ENCODE data around the gene PIK3R2. TPM values are rescaled to one million over a fixed set of nuclear protein-coding genes. Genes with fewer than 3 reads are reported as not detected.

PIK3R2 gene
- total and polyA plus RNA-seq, 7 donors = 1.8 to 18.0 (median 7.9) TPM

DNA sequence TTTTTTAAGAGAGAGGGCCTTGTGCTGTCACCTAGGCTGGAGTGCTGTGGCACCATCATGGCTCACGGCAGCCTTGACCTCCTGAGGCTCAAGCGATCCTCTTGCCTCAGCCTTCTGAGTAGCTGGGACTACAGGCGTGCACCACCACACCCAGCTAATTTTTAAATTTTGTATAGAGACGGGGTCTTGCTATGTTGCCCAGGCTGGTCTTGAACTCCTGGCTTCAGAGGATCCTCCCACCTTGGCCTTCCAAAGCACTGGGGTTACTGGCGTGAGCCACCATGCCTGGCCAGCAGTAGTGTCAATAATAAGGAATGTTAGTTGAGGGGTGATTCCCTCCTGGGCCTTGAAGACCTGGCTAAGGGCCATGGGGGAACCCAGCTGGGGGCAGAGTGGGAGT, 31.8 kb upstream of the PIK3R2 start:
- H3K4me3 ChIP-seq = no peak overlapping the region
- intact Hi-C loops (cut with DNase I) = no loop called here
- peaks cover 0 to 23% (median 22%) of the 10 kb centered on the region in 4 donors for H3K4me1 ChIP-seq
- 97 to 98% methylated on average over 5 of the region's 5 CpGs for WGBS, 2 donors
- H3K9me3 ChIP-seq = no peaks in the 10 kb centered on the region
- H3K27ac ChIP-seq = no peak overlapping the region
- TF ChIP-seq POLR2A (IDR thresholded peaks at IDR 0.05) = no peak
- no peak for TF ChIP-seq POLR2AphosphoS5 (IDR thresholded peaks at IDR 0.05)
- TF ChIP-seq, protein P1, sequence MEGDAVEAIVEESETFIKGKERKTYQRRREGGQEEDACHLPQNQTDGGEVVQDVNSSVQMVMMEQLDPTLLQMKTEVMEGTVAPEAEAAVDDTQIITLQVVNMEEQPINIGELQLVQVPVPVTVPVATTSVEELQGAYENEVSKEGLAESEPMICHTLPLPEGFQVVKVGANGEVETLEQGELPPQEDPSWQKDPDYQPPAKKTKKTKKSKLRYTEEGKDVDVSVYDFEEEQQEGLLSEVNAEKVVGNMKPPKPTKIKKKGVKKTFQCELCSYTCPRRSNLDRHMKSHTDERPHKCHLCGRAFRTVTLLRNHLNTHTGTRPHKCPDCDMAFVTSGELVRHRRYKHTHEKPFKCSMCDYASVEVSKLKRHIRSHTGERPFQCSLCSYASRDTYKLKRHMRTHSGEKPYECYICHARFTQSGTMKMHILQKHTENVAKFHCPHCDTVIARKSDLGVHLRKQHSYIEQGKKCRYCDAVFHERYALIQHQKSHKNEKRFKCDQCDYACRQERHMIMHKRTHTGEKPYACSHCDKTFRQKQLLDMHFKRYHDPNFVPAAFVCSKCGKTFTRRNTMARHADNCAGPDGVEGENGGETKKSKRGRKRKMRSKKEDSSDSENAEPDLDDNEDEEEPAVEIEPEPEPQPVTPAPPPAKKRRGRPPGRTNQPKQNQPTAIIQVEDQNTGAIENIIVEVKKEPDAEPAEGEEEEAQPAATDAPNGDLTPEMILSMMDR (IDR thresholded peaks at IDR 0.05) = no peak
- TF ChIP-seq EP300 (IDR thresholded peaks at IDR 0.05) = no peak
- DNase-seq = no peak
- H3K27me3 ChIP-seq = no peaks in the 10 kb centered on the region
- H3K36me3 ChIP-seq = peaks cover 0 to 6% (median 0%) of the 10 kb centered on the region in 4 donors

DNA sequence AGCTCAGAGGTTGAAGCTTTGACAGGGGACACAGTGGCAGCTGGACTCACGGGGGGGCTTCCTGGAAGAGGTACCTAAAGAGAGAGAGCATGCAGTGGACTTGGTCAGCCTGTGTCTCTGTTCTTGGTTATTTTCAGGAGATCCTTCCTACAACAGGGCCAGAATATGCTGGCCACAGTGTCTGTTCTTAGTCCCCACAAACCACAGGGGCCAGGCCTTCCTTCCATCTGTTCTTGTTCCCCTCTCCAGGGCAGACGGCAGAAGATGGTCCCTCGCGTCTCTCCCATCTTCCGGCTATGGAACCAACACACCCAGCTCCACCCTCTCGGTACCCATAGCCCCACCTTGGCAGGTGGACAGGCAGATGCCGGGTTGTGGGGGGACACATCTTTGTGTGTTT, 30.5 kb upstream of the PIK3R2 start:
- peaks cover 0 to 6% (median 0%) of the 10 kb centered on the region in 4 donors for H3K36me3 ChIP-seq
- peaks cover 0 to 17% (median 16%) of the 10 kb centered on the region in 4 donors for H3K4me1 ChIP-seq
- no peaks in the 10 kb centered on the region for H3K27me3 ChIP-seq
- H3K4me3 ChIP-seq = no peak overlapping the region
- TF ChIP-seq POLR2AphosphoS5 (IDR thresholded peaks at IDR 0.05) (no peak), EP300 (IDR thresholded peaks at IDR 0.05) (no peak), POLR2A (IDR thresholded peaks at IDR 0.05) (no peak)
- TF ChIP-seq, protein P1 (IDR thresholded peaks at IDR 0.05) = no peak
- intact Hi-C loops (cut with DNase I) = no loop called here
- no peak overlapping the region for H3K27ac ChIP-seq
- no peaks in the 10 kb centered on the region for H3K9me3 ChIP-seq
- no peak for DNase-seq
- 92% methylated on average over 7 of the region's 7 CpGs for WGBS, 2 donors

DNA sequence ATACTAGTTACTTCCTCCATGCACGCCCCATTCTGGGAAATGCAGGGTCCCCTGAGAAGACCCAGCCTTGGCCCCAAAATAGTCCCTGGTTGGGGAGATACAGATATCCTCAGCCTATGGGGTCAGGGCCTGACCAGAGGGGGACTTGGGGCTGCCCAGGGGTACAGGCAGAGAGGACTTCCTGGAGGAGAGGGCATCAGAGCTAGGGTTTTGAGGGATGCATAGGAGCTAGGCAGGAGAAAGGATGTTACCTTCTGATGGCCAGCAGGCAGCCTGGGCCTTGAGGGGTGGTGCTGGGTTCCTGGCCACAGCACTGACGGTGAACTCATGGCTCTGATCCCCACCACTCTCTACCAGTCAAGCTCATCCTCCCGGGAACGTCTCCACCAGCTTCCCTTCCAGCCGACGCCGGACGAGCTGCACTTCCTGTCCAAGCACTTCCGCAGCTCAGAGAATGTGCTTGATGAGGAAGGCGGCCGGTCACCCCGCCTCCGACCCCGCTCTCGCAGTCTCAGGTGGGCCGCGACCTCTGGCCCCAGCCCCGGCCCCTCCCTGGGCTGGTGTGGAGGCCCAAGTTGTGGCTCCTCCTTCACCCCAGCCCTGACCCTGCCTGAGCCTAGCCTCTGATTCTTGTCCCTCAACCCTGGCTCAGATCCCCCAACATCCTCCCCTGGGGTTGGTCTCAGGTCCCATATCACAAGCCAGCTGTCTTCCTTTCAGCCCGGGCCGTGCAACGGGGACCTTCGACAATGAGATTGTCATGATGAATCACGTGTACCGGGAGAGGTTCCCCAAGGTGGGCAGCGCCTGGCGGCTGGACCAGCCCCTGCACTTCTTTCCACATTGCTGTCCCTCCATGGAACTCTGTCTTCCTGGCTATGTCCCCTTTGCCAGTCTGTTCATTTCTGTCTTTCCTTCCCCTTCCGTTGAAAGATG, 29.8 kb upstream of the PIK3R2 start:
- H3K4me3 ChIP-seq = no peak overlapping the region

DNA sequence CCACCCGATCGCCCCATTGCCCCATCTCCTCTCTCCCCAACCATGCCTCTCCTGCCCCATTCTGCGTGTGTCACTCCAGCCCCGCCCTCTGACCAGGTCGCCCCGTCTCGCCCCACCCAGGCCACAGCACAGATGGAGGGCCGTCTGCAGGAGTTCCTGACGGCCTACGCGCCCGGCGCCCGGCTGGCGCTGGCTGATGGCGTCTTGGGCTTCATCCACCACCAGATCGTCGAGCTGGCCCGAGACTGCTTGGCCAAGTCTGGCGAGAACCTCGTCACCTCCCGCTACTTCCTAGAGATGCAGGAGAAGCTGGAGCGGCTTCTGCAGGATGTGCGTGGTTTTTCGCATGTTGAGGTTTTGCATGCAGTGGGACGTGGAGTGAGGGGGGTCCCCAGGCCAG, 29.1 kb upstream of the PIK3R2 start:
- 77 to 87% methylated on average over 26 of the region's 26 CpGs for WGBS, 2 donors
- intact Hi-C loops (cut with DNase I) = no loop called here

More for the DNA sequence above, 29.8 kb upstream of the PIK3R2 start:
- peaks cover 0 to 14% (median 12%) of the 10 kb centered on the region in 4 donors for H3K4me1 ChIP-seq
- peak overlapping the region in 1 of 4 donors; percentile 27 for H3K27ac ChIP-seq
- H3K27me3 ChIP-seq = no peaks in the 10 kb centered on the region
- H3K36me3 ChIP-seq = peaks cover 0 to 6% (median 0%) of the 10 kb centered on the region in 4 donors
- TF ChIP-seq, protein P1 (IDR thresholded peaks at IDR 0.05) = no peak
- no peak for TF ChIP-seq EP300 (IDR thresholded peaks at IDR 0.05)
- no peak for TF ChIP-seq POLR2AphosphoS5 (IDR thresholded peaks at IDR 0.05)
- TF ChIP-seq POLR2A (IDR thresholded peaks at IDR 0.05) = no peak
- no peak for DNase-seq
- no peaks in the 10 kb centered on the region for H3K9me3 ChIP-seq
- 88% methylated on average over 27 of the region's 27 CpGs for WGBS, 2 donors
- intact Hi-C loops (cut with DNase I) = no loop called here

More for the DNA sequence above, 29.1 kb upstream of the PIK3R2 start:
- no peak for DNase-seq
- Histone ChIP-seq H3K9me3 (no peaks in the 10 kb centered on the region), H3K36me3 (peaks cover 0 to 11% (median 0%) of the 10 kb centered on the region in 4 donors), H3K4me1 (peaks cover 0 to 7% (median 5%) of the 10 kb centered on the region in 4 donors), H3K4me3 (no peak overlapping the region), H3K27me3 (no peaks in the 10 kb centered on the region), H3K27ac (peak overlapping the region in 1 of 4 donors; percentile 27)
- TF ChIP-seq POLR2AphosphoS5 (IDR thresholded peaks at IDR 0.05) (no peak), POLR2A (IDR thresholded peaks at IDR 0.05) (no peak), EP300 (IDR thresholded peaks at IDR 0.05) (no peak)
- TF ChIP-seq, protein P1 (IDR thresholded peaks at IDR 0.05) = no peak

All from sigmoid colon (tissue), 7 donors.